ENCODE data around the gene HNF1A.
"Not testable (repeated sequence)": the region's sequence is repeated elsewhere in the genome, so short reads cannot be mapped to it uniquely, and the experiment has no call there.

Gene HNF1A

GRCh38 chr12:120978296-120979219, at the start of gene HNF1A:
TSS of gene HNF1A (plus strand) at chr12:120978543. CDS start at chr12:120978769, 226 bp downstream.
- no peak for DNase-seq (ENCODE audit: low spot score)

DNA sequence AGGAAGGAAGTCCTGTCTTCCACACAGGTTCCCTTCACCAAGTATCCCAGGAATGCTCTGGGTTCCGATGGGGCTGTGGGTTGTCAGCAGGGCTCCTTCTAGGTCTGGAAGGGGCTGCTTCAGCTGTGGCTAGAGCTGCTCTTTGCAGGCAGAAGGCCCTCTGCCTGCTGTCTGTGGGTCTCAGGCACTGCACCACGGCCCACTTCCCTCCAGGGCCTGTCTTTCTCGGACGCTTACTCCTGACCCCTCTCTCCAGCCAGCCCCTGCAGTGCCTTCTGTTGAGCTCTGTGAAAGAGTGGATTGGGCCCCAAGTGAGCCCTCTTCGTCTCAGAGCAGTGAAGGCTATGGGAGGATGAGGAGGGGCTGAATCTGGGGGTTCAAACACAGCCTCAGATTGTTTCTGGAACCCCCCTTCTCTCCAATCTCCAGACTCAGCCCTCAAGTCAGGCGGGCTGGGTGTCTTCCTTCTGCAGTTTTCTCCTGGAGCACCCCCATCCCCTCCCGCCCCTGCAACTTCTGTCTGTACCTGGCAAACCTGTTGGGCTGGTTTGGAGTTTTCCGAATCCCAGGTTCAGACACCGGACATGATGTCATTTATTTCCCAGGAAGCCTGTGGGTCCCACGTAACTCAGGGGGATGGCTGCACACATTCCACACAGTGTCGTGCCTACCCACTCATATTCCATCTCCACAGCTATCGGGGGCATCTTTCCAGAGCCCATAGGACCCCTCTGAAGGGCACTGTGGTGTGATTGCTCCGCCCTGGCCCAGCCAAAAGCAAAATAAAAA, 49.3 kb upstream of the HNF1A start:
- no peak for DNase-seq (ENCODE audit: low spot score)

DNA sequence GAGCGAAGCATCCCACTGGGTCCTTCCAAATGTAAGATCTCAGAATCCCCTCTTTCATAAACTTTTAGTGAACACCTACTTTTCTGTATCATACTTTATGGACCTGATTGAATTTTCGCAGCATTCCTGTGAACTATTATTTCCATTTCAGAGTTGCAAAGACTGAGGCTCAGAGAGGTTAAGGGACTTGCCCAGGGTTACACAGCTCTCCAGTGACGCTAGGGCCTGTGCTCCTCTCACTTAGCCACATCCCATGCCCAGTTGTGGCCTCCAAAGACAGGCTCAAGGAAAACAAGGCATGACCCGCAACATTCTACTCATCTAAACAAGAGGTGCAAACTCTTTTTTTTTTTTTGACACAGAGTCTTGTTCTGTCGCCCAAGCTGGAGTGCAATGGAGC, 48.3 kb upstream of the HNF1A start:
- no peak for DNase-seq (ENCODE audit: low spot score)

DNA sequence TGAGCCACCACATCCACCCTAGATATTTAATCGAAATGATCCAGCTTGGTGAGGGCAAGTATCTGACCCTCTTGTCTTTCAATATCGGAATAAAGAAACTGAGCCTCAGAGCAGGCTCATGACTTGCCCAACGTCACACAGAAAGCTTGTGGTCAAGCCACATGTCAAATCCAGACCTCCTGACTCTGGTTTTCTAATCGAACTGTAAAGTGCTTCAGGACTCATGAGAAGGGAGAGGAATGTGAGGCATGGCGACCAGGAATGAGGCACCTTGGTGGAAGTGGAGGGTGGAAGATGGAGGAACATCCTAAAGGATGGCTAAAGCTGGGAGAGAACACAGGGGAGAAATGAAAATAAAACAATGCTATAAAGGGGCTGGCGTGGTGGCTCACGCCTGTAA, 46.3 kb upstream of the HNF1A start:
- no peak for DNase-seq (ENCODE audit: low spot score)

DNA sequence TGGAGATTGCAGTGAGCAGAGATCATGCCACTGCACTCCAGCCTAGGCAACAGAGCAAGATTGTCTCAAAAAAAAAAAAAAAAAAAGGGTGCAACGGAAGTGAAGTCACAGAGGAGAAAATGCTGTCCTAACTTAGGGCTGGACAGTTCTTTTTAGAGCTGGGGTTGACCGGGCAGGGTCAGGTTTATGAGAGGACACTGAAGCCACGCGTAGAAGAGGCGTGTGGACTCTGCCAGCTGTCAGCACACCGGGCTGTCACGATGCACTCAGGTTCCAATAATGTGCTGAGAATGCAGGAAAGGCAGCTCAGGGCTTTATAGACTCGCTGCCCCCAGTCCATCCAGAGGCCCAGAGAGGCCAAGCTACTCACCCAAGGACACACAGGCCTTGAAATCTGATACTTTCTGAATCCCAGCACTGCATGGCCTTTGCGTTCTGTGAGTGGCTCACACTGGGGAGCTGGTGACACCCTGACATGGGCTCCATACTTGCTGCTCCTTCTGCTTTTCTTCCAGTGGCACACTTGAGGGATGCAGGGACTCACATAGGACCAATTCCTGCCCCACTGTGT, 45.3 kb upstream of the HNF1A start:
- DNase-seq (ENCODE audit: low spot score), result no peak

GRCh38 chr12:120933786-120934185, 44.6 kb upstream of the HNF1A start:
- DNase-seq (ENCODE audit: low spot score), result no peak

DNA sequence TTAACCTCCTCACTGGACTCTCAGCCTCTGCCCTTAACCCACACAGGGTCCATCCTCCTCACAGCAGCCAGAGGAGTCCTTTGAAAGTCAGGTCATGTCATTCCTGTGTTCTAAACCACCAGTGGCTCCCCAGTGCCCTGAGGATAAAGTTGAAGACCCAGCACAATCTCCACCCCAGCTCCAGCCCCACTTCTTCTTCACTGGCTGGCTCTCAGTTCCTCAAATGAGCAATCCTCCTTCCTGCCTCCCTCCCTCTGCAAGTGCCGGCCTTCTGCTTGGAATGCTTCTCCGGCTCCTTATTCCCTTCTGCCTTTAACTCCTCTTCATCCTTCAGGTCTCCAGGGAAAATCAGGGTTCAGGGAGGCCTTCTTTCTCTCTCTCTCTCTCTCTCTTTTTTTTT, 42.1 kb upstream of the HNF1A start:
- DNase-seq (ENCODE audit: low spot score), result no peak

DNA sequence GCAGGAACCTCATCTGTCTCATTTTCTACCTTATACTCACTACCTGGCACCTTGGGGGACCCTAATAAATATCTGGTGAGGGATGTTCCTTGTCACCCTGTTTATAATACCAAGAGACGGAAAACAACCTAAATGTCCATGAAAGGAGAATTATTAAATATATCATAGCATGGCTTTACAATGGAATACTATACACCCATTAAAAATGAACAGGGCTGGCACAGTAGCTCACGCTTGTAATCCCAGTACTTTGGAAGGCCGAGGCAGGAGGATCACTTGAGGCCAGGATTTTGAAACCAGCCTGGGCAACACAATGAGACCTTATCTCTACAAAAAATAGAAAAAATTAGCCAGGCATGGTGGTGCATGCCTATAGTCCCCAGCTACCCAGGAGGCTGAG, 39.8 kb upstream of the HNF1A start:
- DNase-seq (ENCODE audit: low spot score), result no peak

- DNase-seq (ENCODE audit: low spot score), result no peak
Observed at GRCh38 chr12:120939523-120939922, 38.8 kb upstream of the HNF1A start.

- no peak for DNase-seq (ENCODE audit: low spot score)
Observed at GRCh38 chr12:120940006-120940405, 38.3 kb upstream of the HNF1A start.

DNA sequence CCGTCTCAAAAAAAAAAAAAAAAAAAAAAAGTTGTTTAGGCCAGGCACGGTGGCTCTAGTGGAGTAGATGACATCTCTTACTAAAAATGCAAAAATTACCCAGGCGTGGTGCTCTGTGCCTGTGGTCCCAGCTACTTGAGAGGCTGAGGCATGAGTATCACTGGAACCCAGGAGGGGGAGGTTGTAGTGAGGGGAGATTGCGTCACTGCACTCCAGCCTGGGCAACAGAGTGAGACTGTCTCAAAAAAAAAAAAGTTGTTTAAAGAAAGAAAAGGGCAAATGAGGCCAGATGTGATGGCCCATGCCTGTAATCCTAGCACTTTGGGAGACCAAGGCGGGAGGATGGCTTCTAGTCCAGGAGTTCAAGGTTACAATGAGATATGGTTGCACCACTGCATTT, 37.5 kb upstream of the HNF1A start:
- no peak for DNase-seq (ENCODE audit: low spot score)

- no peak for DNase-seq (ENCODE audit: low spot score)
Observed at GRCh38 chr12:120941412-120941811, 36.9 kb upstream of the HNF1A start.

- no peak for DNase-seq (ENCODE audit: low spot score)
Observed at GRCh38 chr12:120941846-120942405, 36.4 kb upstream of the HNF1A start.

DNA sequence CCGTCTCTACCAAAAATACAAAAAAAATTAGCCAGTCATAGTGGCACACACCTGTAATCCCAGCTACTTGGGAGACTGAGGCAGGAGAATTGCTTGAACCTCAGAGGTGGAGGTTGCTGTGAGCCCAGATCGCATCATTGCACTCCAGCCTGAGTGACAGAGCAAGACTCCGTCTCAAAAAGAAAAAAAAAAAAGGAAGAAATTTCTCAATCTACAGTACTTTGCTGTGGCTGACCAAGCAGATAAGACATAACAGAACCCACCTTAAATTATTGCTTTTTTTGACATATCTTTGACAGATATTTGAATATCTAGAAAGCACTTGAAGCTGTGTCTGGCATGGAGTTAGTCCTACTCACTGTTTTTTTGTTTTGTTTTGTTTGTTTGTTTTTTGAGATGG, 34.9 kb upstream of the HNF1A start:
- DNase-seq (ENCODE audit: low spot score), result no peak

DNA sequence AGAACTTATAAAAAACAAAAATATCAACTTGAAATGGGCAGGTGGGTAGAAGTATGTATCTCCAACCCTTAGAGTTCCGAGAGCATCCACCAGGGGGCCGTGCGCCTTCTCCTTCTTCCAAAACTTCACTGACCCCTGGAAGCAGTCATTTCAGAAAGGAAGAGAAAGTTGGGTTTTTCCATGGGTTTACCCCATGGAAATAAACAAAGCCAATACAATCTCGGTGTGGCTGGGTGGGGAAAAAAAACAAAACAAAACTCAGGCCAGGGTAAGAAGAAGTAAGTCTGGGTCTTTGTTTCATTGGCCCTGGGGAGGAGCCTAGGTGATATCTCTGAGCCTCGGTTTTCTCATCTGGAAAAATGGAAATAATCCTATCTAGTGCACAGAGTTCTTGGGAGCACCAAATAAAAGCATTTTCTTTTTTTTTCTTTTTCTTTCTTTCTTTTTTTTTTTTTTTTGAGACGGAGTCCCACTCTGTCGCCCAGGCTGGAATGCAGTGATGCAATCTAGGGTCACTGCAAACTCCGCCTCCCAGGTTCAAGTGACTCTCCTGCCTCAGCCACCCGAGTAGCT, 33.6 kb upstream of the HNF1A start:
- DNase-seq (ENCODE audit: low spot score), result peak; percentile 77

- DNase-seq (ENCODE audit: low spot score), result not testable (repeated sequence)
Observed at GRCh38 chr12:120945516-120945915, 32.8 kb upstream of the HNF1A start.

GRCh38 chr12:120950260-120950799, 28.0 kb upstream of the HNF1A start:
- not testable (repeated sequence) for DNase-seq (ENCODE audit: low spot score)

DNA sequence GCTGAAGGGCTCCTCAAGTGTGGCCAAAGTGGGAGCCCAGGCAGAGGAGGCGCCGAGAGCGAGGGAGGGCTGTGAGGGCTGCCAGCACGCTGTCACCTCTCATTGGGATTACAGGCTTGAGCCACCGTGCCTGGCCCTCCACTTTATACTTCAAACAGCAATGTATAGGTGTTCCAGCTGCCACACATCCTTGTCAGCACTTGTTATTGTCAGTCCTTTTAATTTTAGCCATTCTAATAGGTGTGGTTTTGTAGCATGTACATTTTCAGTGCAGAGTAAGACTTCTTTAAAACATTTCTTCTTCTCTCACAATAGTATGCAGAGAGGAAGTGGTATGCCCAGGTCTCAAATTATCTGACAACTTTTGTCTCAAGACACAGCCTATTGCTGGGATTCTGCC, 27.5 kb upstream of the HNF1A start:
- DNase-seq (ENCODE audit: low spot score), result no peak

GRCh38 chr12:120955232-120955631, 23.1 kb upstream of the HNF1A start:
- DNase-seq (ENCODE audit: low spot score), result no peak

- no peak for DNase-seq (ENCODE audit: low spot score)
Observed at GRCh38 chr12:120956579-120957300, 21.6 kb upstream of the HNF1A start.
